PC-9 (cell line): ENCODE measurements around the gene BEST2.

ENCODE experiments used
- CTCF ChIP-seq: fragments of 200-600 bp; sonication (generic); conservative IDR thresholded peaks from 2 replicates; pipeline ENCODE4 v1.6.1; 2017; ENCODE audit warnings: mixed run types, antibody characterized with exemption, mild to moderate bottlenecking, moderate library complexity
- EZH2 ChIP-seq: fragments of 200-600 bp; sonication (generic); IDR thresholded peaks from 2 replicates; pipeline ENCODE4 v1.8.0; 2017; ENCODE audit warnings: antibody characterized with exemption, low read depth

GRCh38 chr19:12792853-12793289 is 41.3 kb downstream of the BEST2 start:
- no peak for TF ChIP-seq CTCF
- TF ChIP-seq EZH2 = no peak
